ENCODE results near the gene SRRD. TPM values are rescaled to one million over a fixed set of nuclear protein-coding genes. Genes with fewer than 3 reads are reported as not detected.
A peak's percentile ranks its signal among the peaks of the same experiment; 100 is the strongest.
"Not testable (repeated sequence)": the region's sequence is repeated elsewhere in the genome, so short reads cannot be mapped to it uniquely, and the experiment has no call there.

Gene SRRD
- total RNA-seq, 1 donor from 2014 or later, result 8.9 TPM

DNA sequence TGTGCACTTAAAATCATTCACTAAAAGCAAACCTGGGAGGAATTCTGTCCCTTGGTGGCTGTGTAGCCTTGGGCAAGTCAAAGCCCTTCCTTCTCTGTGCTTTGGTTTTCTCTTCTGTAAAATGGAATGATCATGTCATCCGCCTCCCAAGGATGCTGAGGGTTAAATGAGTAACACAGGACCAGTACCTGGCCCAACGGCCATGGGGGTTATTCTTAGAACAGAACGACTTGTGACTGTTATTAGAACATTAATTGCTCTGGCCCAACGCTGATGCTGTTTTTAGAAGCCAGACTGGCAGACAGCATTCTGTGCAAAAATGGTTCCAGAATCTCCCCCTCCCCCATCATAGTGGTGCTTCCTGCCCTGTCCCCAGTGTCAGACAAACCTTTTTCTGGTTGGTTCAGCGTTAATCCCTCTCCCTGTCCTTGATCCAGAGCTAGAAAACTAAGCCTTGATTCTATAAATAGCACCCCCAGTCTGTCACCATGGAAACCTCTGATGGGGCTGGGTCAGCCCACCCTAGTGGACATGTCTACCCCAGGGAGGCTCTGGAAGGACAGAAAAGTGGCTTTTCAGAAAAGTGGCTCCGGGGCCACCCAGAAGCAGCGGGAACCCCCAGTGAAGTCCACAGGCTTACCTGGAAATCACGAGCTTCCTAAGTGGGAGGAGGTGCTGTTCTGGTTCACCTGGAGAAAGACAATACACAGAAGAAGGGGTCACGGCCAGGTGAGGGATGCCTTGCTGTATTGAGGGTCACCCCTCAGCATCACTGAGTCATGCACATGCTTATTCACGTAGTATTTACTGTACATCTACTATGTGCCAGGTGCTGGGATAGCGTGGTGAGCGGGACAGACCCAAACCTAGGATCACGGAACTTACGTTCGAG, 44.1 kb downstream of the SRRD start:
- H3K27ac ChIP-seq (ENCODE audit: low read depth, low read length), result peak overlapping the region; percentile 90
- peak overlapping the region; percentile 10 to 73 (median 51) for H3K4me3 ChIP-seq (ENCODE audit: low read length in 3 of 3)
- peaks cover 20 to 51% (median 33%) of the 10 kb centered on the region in 3 donors for H3K4me1 ChIP-seq (ENCODE audit: control insufficient read depth in 3 of 3, insufficient read depth in 3 of 3, low read length in 3 of 3)
- H3K9me3 ChIP-seq (ENCODE audit: control insufficient read depth in 3 of 3, low read length in 3 of 3), result no peaks in the 10 kb centered on the region
- peak overlapping the region in 2 of 3 donors; percentile 67 to 89 for H3K9ac ChIP-seq (ENCODE audit: low read depth in 1 of 3, low read length in 3 of 3)
- peaks cover 10 to 18% (median 14%) of the 10 kb centered on the region in 3 donors for H3K36me3 ChIP-seq (ENCODE audit: control insufficient read depth in 3 of 3, insufficient read depth in 3 of 3, low read length in 3 of 3)
- H3K27me3 ChIP-seq (ENCODE audit: control insufficient read depth in 3 of 3, insufficient read depth in 3 of 3, low read length in 3 of 3), result no peaks in the 10 kb centered on the region

- H3K27ac ChIP-seq (ENCODE audit: low read depth, low read length), result peak overlapping the region; percentile 90
- H3K9me3 ChIP-seq (ENCODE audit: control insufficient read depth in 3 of 3, low read length in 3 of 3); H3K27me3 ChIP-seq (ENCODE audit: control insufficient read depth in 3 of 3, insufficient read depth in 3 of 3, low read length in 3 of 3); H3K4me3 ChIP-seq (ENCODE audit: low read length in 3 of 3): not testable (repeated sequence)
- peaks cover 20 to 51% (median 33%) of the 10 kb centered on the region in 3 donors for H3K4me1 ChIP-seq (ENCODE audit: control insufficient read depth in 3 of 3, insufficient read depth in 3 of 3, low read length in 3 of 3)
- H3K9ac ChIP-seq (ENCODE audit: low read depth in 1 of 3, low read length in 3 of 3), result peak overlapping the region in 2 of 3 donors; percentile 66 to 67
- H3K36me3 ChIP-seq (ENCODE audit: control insufficient read depth in 3 of 3, insufficient read depth in 3 of 3, low read length in 3 of 3), result peaks cover 10 to 18% (median 14%) of the 10 kb centered on the region in 3 donors
Measured at GRCh38 chr22:26528518-26528917, 44.8 kb downstream of the SRRD start.

DNA sequence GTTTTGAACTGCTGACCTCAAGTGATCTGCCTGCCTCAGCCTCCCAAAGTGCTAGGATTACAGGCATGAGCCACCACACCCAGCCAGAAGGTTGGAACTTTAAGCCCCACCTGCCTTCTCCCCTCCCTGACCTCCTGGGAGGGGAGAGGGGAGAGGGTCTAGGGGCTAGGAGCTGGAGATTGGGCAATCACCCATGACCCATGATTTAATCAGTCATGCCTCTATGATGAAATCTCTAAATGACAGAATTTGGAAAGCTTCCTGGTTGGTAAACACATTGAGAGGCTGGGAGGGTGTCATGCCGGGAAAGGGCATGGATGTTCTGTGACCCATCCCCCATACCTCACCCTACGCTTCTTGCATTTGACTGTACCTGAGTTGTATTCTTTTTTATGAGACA, 45.7 kb downstream of the SRRD start:
- H3K27ac ChIP-seq (ENCODE audit: low read depth, low read length), result peak overlapping the region; percentile 90
- no peaks in the 10 kb centered on the region for H3K9me3 ChIP-seq (ENCODE audit: control insufficient read depth in 3 of 3, low read length in 3 of 3)
- peaks cover 25 to 58% (median 30%) of the 10 kb centered on the region in 3 donors for H3K4me1 ChIP-seq (ENCODE audit: control insufficient read depth in 3 of 3, insufficient read depth in 3 of 3, low read length in 3 of 3)
- H3K36me3 ChIP-seq (ENCODE audit: control insufficient read depth in 3 of 3, insufficient read depth in 3 of 3, low read length in 3 of 3), result peaks cover 10 to 18% (median 16%) of the 10 kb centered on the region in 3 donors
- no peak overlapping the region for H3K9ac ChIP-seq (ENCODE audit: low read depth in 1 of 3, low read length in 3 of 3)
- no peaks in the 10 kb centered on the region for H3K27me3 ChIP-seq (ENCODE audit: control insufficient read depth in 3 of 3, insufficient read depth in 3 of 3, low read length in 3 of 3)
- H3K4me3 ChIP-seq (ENCODE audit: low read length in 3 of 3), result no peak overlapping the region

DNA sequence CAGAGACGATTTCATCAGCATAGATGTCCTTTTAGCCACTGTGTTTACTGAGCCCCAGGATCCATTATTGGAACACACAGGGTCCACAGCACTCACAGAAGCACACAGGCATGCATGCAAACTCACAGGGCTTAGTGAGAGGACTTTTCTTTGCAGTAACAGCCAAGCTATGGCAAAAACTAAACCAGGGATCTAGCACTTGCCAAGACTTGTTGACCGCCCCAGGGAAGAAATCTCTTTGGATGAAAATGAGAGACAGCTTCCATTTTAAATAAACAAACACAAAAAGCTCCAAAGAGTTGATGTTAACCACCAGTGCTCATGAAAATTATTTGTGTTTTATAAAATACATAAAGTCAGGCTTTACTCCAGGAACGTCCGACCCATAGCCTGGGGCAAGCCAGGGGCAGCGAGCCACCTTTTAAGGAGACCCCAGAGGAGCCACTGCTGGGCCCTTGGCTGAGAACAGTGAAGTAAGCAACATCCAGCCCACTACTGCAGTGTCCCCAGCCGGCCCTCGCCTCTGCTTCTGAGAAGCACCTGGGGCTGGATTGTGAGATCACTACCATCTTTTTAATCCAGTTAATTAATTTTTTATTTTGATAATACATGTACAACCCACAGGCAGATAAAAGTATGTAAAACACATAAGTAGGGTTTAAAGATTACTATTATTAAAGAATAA, 50.6 kb downstream of the SRRD start:
- Histone ChIP-seq H3K27ac (ENCODE audit: low read depth, low read length) (peak overlapping the region; percentile 55), H3K9ac (ENCODE audit: low read depth in 1 of 3, low read length in 3 of 3) (peak overlapping the region in 1 of 3 donors; percentile 17), H3K36me3 (ENCODE audit: control insufficient read depth in 3 of 3, insufficient read depth in 3 of 3, low read length in 3 of 3) (peaks cover 12 to 27% (median 24%) of the 10 kb centered on the region in 3 donors), H3K4me1 (ENCODE audit: control insufficient read depth in 3 of 3, insufficient read depth in 3 of 3, low read length in 3 of 3) (peaks cover 9 to 38% (median 9%) of the 10 kb centered on the region in 3 donors), H3K4me3 (ENCODE audit: low read length in 3 of 3) (no peak overlapping the region), H3K9me3 (ENCODE audit: control insufficient read depth in 3 of 3, low read length in 3 of 3) (no peaks in the 10 kb centered on the region), H3K27me3 (ENCODE audit: control insufficient read depth in 3 of 3, insufficient read depth in 3 of 3, low read length in 3 of 3) (no peaks in the 10 kb centered on the region)

DNA sequence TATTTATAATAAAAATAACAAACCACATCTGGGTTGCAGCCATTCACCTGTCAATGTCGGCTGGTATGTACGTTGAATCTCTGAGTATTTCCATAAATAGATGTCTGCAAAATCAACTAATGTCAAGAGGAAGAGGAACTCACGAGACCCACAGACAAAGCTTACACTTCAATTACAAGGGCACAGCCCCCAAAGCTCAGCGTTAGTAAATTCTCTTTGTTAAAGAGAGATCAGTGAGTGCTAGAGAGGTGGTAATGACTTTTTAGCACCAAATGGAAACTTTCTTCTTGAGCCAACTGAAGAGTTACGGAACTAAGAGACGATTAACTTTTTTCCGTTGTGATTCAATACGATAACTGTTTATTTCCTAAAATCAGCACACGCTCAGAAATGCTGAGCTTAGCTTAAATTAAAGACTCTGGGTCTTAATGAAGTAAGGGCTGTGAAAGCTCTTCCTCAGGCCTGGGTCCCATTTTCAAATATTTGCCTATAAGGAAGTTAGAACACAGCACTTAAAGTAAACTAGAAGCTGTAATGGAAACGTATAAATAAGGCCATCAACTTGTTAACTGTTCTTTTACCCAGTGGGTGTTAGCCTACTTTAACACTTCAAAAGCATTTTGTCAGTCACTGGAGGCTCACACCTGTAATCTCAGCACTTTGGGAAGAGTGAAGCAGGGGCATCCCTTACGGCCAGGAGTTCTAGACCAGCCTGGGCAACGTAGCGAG, 51.4 kb downstream of the SRRD start:
- Histone ChIP-seq H3K4me3 (ENCODE audit: low read length in 3 of 3) (no peak overlapping the region), H3K9ac (ENCODE audit: low read depth in 1 of 3, low read length in 3 of 3) (no peak overlapping the region), H3K36me3 (ENCODE audit: control insufficient read depth in 3 of 3, insufficient read depth in 3 of 3, low read length in 3 of 3) (peaks cover 12 to 28% (median 24%) of the 10 kb centered on the region in 3 donors), H3K4me1 (ENCODE audit: control insufficient read depth in 3 of 3, insufficient read depth in 3 of 3, low read length in 3 of 3) (peaks cover 4 to 31% (median 6%) of the 10 kb centered on the region in 3 donors), H3K27ac (ENCODE audit: low read depth, low read length) (peak overlapping the region; percentile 51), H3K9me3 (ENCODE audit: control insufficient read depth in 3 of 3, low read length in 3 of 3) (no peaks in the 10 kb centered on the region), H3K27me3 (ENCODE audit: control insufficient read depth in 3 of 3, insufficient read depth in 3 of 3, low read length in 3 of 3) (no peaks in the 10 kb centered on the region)

GRCh38 chr22:26535603-26535908, 51.9 kb downstream of the SRRD start:
- Histone ChIP-seq H3K36me3 (ENCODE audit: control insufficient read depth in 3 of 3, insufficient read depth in 3 of 3, low read length in 3 of 3) (peaks cover 12 to 32% (median 29%) of the 10 kb centered on the region in 3 donors), H3K4me1 (ENCODE audit: control insufficient read depth in 3 of 3, insufficient read depth in 3 of 3, low read length in 3 of 3) (peaks cover 4 to 29% (median 6%) of the 10 kb centered on the region in 3 donors), H3K9me3 (ENCODE audit: control insufficient read depth in 3 of 3, low read length in 3 of 3) (no peaks in the 10 kb centered on the region), H3K27me3 (ENCODE audit: control insufficient read depth in 3 of 3, insufficient read depth in 3 of 3, low read length in 3 of 3) (no peaks in the 10 kb centered on the region), H3K27ac (ENCODE audit: low read depth, low read length) (peak overlapping the region; percentile 51), H3K9ac (ENCODE audit: low read depth in 1 of 3, low read length in 3 of 3) (no peak overlapping the region), H3K4me3 (ENCODE audit: low read length in 3 of 3) (no peak overlapping the region)

GRCh38 chr22:26536056-26536761, 52.5 kb downstream of the SRRD start:
- Histone ChIP-seq H3K27ac (ENCODE audit: low read depth, low read length) (no peak overlapping the region), H3K36me3 (ENCODE audit: control insufficient read depth in 3 of 3, insufficient read depth in 3 of 3, low read length in 3 of 3) (peaks cover 16 to 35% (median 33%) of the 10 kb centered on the region in 3 donors), H3K9ac (ENCODE audit: low read depth in 1 of 3, low read length in 3 of 3) (no peak overlapping the region), H3K4me3 (ENCODE audit: low read length in 3 of 3) (peak overlapping the region in 1 of 3 donors; percentile 13), H3K27me3 (ENCODE audit: control insufficient read depth in 3 of 3, insufficient read depth in 3 of 3, low read length in 3 of 3) (no peaks in the 10 kb centered on the region), H3K9me3 (ENCODE audit: control insufficient read depth in 3 of 3, low read length in 3 of 3) (no peaks in the 10 kb centered on the region), H3K4me1 (ENCODE audit: control insufficient read depth in 3 of 3, insufficient read depth in 3 of 3, low read length in 3 of 3) (peaks cover 4 to 29% (median 6%) of the 10 kb centered on the region in 3 donors)

- H3K27ac ChIP-seq (ENCODE audit: low read depth, low read length), result no peak overlapping the region
- peaks cover 16 to 31% (median 30%) of the 10 kb centered on the region in 3 donors for H3K36me3 ChIP-seq (ENCODE audit: control insufficient read depth in 3 of 3, insufficient read depth in 3 of 3, low read length in 3 of 3)
- H3K27me3 ChIP-seq (ENCODE audit: control insufficient read depth in 3 of 3, insufficient read depth in 3 of 3, low read length in 3 of 3), result no peaks in the 10 kb centered on the region
- H3K9me3 ChIP-seq (ENCODE audit: control insufficient read depth in 3 of 3, low read length in 3 of 3), result no peaks in the 10 kb centered on the region
- peaks cover 4 to 29% (median 6%) of the 10 kb centered on the region in 3 donors for H3K4me1 ChIP-seq (ENCODE audit: control insufficient read depth in 3 of 3, insufficient read depth in 3 of 3, low read length in 3 of 3)
- H3K9ac ChIP-seq (ENCODE audit: low read depth in 1 of 3, low read length in 3 of 3), result no peak overlapping the region
- no peak overlapping the region for H3K4me3 ChIP-seq (ENCODE audit: low read length in 3 of 3)
Measured at GRCh38 chr22:26536762-26537134, 53.1 kb downstream of the SRRD start.

DNA sequence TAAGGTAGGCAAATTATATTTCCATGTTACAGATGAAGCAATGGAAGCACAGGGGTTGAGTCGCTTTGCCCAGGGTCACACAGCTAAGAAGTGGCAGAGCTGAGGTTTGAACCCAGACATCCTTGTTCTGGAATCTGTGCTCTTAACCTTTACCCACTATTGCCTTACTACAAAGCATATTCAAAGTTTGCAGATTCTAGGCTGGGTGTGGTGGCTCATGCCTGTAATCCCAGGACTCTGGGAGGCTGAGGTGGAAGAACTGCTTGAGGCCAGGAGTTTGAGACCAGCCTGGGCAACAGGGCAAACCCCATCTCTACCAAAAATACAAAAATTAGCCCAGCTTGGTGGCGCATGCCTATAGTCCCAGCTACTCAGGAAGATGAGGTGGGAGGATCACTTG, 56.4 kb downstream of the SRRD start:
- Histone ChIP-seq H3K36me3 (ENCODE audit: control insufficient read depth in 3 of 3, insufficient read depth in 3 of 3, low read length in 3 of 3) (peaks cover 22 to 36% (median 30%) of the 10 kb centered on the region in 3 donors), H3K4me1 (ENCODE audit: control insufficient read depth in 3 of 3, insufficient read depth in 3 of 3, low read length in 3 of 3) (peaks cover 17 to 36% (median 21%) of the 10 kb centered on the region in 3 donors), H3K27ac (ENCODE audit: low read depth, low read length) (no peak overlapping the region), H3K27me3 (ENCODE audit: control insufficient read depth in 3 of 3, insufficient read depth in 3 of 3, low read length in 3 of 3) (no peaks in the 10 kb centered on the region), H3K9me3 (ENCODE audit: control insufficient read depth in 3 of 3, low read length in 3 of 3) (no peaks in the 10 kb centered on the region), H3K9ac (ENCODE audit: low read depth in 1 of 3, low read length in 3 of 3) (no peak overlapping the region), H3K4me3 (ENCODE audit: low read length in 3 of 3) (no peak overlapping the region)

All from skeletal muscle tissue (tissue), 4 donors.